EH (cell line): ENCODE results near the gene MYO16.
A peak's percentile ranks its signal among the peaks of the same experiment; 100 is the strongest.
"Not testable (repeated sequence)": the region's sequence is repeated elsewhere in the genome, so short reads cannot be mapped to it uniquely, and the experiment has no call there.

Experiments
- DNase-seq: peaks from one replicate; pipeline ENCODE4 v3.0.0-alpha.2; 2015; ENCODE audit warnings: low read depth

The MYO16 gene

GRCh38 chr13:109198585-109198984 lies 569.2 kb downstream of the MYO16 start:
- peak; percentile 35 for DNase-seq

- DNase-seq = peak; percentile 12
Measured at GRCh38 chr13:109199280-109199679, 569.9 kb downstream of the MYO16 start.

- peak; percentile 61 for DNase-seq
Measured at GRCh38 chr13:109200556-109200955, 571.1 kb downstream of the MYO16 start.

DNA sequence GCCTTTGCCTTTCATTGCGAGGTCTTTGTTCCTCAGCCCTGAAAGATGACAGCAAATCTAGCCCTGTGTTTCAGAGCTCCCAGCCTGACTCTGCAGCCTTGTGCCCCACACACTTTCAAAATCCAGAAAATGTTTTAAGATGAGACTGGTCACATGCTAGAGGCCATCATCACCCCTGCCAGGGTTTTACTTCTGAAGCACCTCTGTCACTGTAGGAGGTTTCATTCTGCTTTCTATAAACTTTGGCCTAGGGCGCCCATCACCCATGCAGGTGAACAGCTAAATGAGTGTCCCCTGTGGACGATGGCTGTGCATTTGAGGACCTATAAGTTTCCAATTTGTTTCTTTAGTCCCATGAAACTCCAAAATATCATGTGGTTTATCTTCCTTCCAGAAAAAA lies 574.2 kb downstream of the MYO16 start:
- no peak for DNase-seq

- peak; percentile 37 for DNase-seq
Measured at GRCh38 chr13:109204252-109204651, 574.8 kb downstream of the MYO16 start.

GRCh38 chr13:109204657-109205056 lies 575.2 kb downstream of the MYO16 start:
- no peak for DNase-seq

DNA sequence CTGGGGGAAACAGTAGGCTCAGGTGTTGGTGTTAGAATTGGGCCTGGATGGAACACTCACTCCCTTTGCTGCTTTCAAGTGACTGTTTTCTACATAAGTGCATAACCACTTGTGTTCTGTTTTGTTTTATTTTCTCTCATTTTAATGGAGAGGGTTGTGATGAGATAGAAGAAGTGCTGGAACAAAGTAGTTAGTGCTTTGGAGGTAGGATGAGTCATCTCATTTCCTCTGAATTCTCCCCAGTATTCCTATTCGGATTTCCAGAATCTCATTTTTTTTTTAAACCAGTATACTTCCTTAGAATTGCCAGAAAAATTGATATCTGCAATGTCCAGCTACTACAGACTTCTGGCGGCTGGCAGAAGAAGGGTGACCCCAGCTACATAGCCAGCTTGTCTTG lies 575.9 kb downstream of the MYO16 start:
- DNase-seq = peak; percentile 45

- DNase-seq = no peak
Measured at GRCh38 chr13:109206616-109207015, 577.2 kb downstream of the MYO16 start.

GRCh38 chr13:109207622-109208021 lies 578.2 kb downstream of the MYO16 start:
- DNase-seq = no peak

DNA sequence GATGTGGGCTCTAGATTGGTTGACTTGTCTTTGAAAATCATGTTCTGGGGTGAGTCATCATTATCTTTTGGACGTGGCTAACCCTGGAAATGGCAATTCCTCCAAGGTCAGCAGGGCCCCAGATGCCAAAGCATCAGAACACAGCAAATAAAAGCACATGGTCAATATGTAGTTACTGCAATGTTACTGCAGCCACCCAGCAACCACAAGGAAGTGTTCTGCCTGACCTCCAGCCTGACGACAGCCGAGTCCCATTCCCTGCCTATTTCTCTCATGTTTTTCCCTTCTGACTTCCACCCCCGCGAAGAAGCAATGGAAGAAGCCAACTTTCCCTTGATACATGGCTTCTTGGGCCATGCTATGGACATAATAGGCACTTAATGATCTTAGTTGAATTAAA lies 579.1 kb downstream of the MYO16 start:
- no peak for DNase-seq

DNA sequence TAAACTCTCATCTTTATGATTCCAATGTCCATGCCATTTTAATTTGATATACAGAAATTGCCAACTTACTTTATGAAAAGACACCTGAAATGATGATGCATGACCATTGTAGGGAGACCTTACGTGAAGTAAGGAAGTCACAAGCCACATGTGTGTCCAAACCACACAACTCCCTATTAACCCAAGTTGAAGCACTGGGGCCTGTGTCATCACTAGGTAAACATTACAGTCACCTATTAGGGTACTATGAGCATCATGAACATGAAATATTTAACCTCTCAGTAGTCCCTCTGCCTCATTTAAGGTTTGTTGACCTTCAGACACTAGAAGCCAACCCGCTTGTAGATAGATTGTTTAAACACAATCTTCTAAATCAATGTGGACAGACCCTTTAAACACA lies 580.1 kb downstream of the MYO16 start:
- DNase-seq = no peak

- DNase-seq = peak; percentile 78
Measured at GRCh38 chr13:109211616-109212015, 582.2 kb downstream of the MYO16 start.

DNA sequence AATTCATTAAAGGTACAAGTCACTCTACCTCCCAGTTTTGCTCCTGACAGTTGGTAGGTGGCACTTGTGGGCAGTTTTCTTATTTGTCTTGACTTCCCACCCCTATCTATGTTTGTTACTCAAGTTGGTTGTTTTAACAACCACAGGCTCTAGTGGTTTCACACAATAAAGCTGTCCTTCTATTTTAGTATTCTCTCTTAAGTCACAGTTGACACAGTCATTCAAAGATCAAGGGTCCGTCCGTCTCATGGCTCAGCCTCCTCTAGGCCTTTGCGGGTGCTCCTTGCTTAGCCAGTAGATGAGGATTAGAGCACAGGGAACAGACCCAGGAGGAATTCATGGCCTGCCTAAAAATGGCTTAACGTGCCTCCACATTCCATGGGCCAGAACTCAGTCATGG lies 583.2 kb downstream of the MYO16 start:
- DNase-seq = no peak

DNA sequence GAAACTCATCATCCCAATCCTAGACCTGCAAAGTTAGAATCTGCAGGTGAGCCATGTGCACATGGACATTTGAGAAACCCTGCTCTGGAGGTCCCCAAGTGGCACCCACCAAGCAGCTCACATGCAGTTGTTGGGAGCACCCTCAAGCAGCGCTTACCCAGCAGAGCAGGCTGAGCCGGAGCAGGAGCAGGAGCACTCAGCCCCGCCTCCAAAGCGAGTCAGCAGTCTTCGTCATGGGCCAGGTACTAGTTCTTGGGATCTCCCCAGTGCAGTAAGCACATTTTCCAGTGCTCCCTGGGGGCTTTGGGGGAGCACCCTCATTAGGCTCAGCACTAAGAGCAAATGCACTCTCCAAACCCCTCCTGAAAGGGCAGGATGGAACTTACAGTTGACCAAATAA lies 584.3 kb downstream of the MYO16 start:
- no peak for DNase-seq

DNA sequence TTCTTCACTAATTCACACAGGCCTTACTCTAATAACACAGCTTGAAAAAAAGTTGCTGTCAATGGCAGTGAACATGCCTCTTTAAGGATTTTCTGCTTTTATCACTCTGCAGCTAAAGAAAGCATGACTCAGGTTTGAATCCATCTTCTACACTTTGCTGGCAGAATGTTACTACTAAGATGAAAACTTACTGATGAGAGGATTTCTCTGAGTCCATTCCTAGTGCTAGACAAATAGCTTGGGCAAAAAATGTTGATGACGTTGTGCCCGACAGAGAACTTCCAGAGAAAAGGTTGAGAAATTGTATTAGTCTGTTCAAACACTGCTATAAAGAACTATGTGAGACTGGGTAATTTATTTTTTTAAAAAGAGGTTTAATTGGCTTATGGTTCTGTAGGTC lies 585.0 kb downstream of the MYO16 start:
- peak; percentile 14 for DNase-seq

GRCh38 chr13:109215377-109215776 lies 586.0 kb downstream of the MYO16 start:
- DNase-seq = no peak

DNA sequence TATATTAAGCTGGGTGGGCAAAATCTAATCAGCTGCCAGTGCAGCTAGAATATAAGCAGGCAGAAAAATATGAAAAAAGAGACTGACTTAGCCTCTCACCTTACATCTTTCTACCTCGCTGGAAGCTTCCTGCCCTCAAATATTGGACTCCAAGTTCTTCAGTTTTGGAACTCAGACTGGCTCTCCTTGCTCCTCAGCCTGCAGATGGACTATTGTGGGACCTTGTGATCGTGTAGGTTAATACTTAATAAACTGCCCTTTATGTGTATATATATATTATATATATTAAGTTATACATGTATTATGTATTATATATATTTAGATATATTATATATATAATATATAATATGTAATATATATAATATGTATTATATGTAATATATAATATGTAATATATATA lies 588.1 kb downstream of the MYO16 start:
- DNase-seq = not testable (repeated sequence)

- no peak for DNase-seq
Measured at GRCh38 chr13:109220631-109221030, 591.2 kb downstream of the MYO16 start.

GRCh38 chr13:109224033-109224432 lies 594.6 kb downstream of the MYO16 start:
- no peak for DNase-seq

DNA sequence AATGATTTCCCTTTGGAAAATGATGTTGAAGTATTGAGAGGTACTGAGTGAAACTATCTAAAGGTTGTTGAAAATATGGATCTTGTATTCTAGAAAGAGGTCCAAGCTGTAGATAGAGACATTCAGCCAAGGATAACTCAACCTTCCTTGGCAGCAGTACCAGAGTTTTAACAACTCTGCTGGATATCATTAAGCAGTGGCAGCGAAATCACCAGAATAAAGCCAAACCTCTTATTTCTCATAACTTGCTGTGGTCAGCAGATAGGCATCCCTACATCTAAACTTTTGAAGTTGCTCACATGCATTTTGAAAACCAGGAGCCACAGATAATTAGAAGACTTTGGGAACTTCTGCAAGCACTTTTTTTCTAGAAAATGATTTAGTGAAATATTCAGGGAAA lies 597.2 kb downstream of the MYO16 start:
- DNase-seq = peak; percentile 20

DNA sequence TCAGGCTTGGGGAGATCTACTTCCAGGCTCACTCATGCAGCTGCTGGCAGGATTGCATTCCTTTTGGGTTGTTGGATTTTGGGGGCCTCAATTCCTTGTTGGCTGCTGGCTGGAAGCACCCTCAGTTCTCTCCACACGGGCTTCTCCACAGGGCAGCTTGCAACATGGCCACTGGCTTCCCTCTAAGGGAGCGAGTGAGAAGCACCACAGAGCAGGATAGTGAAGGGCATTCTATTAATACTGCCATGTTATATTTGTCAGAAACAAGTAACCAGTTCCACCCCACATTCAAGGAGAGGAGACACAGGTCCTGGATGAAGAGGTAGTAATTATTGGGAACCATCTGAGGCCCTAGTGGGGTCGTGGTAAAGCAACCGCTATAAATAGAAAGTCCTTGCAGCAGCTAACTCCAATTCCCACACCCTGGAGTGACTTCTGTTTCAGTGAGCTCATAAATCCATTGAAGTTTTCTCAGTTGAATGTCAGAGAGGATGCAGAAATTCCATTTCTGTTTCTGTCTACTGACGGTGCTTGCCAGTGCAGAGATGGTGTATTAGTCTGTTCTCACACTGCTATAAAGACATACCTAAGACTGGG lies 598.0 kb downstream of the MYO16 start:
- DNase-seq = no peak

GRCh38 chr13:109228211-109228610 lies 598.8 kb downstream of the MYO16 start:
- no peak for DNase-seq

DNA sequence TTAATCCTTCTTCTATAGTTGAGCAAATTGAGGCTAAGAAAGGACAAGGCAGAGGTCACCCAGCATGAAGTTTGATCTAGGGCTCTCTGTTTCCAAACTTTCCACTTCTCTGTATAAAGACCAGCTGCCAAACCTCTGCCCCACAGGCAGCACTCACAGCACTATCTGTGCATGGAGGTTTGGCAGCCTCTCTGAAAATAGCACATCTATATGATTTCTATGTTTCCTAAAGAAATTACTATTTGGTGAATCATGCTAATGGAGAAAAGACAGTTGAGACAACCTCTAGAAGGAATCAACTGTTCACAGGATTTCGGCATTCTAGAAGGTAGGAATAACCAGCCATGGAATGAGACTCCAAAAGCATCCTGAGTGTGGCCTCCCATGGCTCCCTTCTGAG lies 602.5 kb downstream of the MYO16 start:
- no peak for DNase-seq

DNA sequence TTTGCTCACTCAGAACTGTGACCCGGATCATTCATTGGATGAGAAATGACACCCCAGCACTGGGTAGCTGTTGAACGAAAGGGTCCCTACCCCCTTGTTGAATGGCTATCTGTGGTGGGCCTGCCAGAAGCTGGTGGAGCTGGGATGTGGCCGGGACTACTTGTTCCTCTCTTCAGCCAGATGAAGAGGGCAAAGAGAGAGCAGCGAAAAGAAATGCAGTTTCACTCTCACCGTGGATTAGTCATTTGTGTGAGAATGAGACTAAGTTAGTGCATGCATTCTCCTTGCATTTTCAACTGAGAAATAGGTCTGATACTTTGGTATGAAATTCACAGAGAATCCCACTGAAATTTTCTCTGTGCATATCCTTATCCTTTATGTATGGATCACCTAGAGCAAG lies 603.9 kb downstream of the MYO16 start:
- no peak for DNase-seq

DNA sequence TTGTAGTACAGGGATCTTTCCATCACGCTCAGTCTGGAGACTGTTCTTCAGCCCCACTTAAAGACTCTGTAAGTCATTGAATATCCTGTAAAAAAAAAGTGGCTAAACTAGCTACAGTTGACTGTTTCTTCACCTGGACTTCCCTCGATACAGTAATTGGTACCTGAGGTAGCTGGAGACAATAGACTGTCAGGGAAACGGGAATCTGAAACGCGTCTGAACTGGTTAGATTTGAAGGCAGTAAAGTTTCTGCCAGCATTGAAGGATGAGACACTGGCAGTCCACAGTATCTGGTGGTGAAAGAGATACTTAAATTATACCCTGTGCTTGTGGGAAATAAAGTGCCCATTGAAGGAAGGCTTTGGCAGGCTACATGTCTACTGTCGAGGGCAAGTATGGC lies 606.5 kb downstream of the MYO16 start:
- DNase-seq = no peak
